HL-60 (cell line): ENCODE measurements around the gene TFF3.

Experiments
- DNase-seq, 2 experiments: peaks; one replicate each; pipeline ENCODE4 v3.0.0-alpha.2; 2010 to 2020; ENCODE audit warnings: low read depth in 1 of 2, low spot score in 1 of 2
- H3K27ac ChIP-seq: fragments of 250-450 bp; sonication (Bioruptor Pico); replicated peaks from 2 replicates; pipeline ENCODE4 v1.5.1; 2020; ENCODE audit warnings: mild to moderate bottlenecking, moderate library complexity
- H3K27me3 ChIP-seq: fragments of 250-450 bp; sonication (Bioruptor Pico); 2 replicates; pipeline ENCODE4 v1.5.1; 2021; ENCODE audit warnings: mild to moderate bottlenecking, moderate library complexity; ENCODE audit not compliant: insufficient read depth, poor library complexity, severe bottlenecking
- H3K4me3 ChIP-seq: replicated peaks from 2 replicates; pipeline ENCODE4 v1.5.1; 2011; ENCODE audit warnings: mild to moderate bottlenecking, control low read depth, low read length; ENCODE audit not compliant: insufficient read depth
- GABPA ChIP-seq: IDR thresholded peaks from 2 replicates; pipeline ENCODE4 v1.6.1; 2012; ENCODE audit warnings: low read depth
- POLR2AphosphoS5 ChIP-seq: IDR thresholded peaks from 2 replicates; pipeline ENCODE4 v1.6.1; 2012; ENCODE audit warnings: low read depth
- SPI1 ChIP-seq: IDR thresholded peaks from 2 replicates; pipeline ENCODE4 v1.6.1; 2012; ENCODE audit warnings: low read depth, mild to moderate bottlenecking, borderline replicate concordance
- TF ChIP-seq, protein P1 (sequence below): IDR thresholded peaks from 2 replicates; pipeline ENCODE4 v1.6.1; 2012; ENCODE audit warnings: low read depth; ENCODE audit not compliant: insufficient replicate concordance
- TF ChIP-seq, protein P2 (sequence below): IDR thresholded peaks from one replicate; pipeline ENCODE4 v1.5.1; 2011; ENCODE audit warnings: low read length, control low read depth, inconsistent platforms; ENCODE audit not compliant: insufficient read depth

The TFF3 gene

DNA sequence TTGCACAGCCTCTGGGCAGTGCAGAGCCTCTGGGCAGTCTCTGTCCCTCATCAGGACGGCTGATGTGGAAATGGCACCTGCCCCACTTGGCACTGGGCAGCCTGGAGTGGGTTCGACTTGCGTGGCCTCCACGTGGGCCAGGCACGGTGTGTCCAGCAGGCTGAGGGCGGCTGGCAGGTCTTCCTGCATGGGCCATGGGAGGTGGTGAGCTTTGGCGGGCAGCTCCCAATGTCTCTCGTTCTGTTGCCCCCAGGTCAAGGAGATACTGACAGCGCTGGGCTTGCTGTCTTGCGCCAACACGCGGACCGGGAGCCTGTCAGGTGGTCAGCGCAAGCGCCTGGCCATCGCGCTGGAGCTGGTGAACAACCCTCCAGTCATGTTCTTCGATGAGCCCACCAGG lies 33.2 kb downstream of the TFF3 start:
- Histone ChIP-seq H3K4me3 (no peak overlapping the region), H3K27ac (no peak overlapping the region), H3K27me3 (no peaks in the 10 kb centered on the region)
- DNase-seq, result no peak
- TF ChIP-seq POLR2AphosphoS5 (no peak), SPI1 (no peak), GABPA (no peak)
- TF ChIP-seq, protein P1, sequence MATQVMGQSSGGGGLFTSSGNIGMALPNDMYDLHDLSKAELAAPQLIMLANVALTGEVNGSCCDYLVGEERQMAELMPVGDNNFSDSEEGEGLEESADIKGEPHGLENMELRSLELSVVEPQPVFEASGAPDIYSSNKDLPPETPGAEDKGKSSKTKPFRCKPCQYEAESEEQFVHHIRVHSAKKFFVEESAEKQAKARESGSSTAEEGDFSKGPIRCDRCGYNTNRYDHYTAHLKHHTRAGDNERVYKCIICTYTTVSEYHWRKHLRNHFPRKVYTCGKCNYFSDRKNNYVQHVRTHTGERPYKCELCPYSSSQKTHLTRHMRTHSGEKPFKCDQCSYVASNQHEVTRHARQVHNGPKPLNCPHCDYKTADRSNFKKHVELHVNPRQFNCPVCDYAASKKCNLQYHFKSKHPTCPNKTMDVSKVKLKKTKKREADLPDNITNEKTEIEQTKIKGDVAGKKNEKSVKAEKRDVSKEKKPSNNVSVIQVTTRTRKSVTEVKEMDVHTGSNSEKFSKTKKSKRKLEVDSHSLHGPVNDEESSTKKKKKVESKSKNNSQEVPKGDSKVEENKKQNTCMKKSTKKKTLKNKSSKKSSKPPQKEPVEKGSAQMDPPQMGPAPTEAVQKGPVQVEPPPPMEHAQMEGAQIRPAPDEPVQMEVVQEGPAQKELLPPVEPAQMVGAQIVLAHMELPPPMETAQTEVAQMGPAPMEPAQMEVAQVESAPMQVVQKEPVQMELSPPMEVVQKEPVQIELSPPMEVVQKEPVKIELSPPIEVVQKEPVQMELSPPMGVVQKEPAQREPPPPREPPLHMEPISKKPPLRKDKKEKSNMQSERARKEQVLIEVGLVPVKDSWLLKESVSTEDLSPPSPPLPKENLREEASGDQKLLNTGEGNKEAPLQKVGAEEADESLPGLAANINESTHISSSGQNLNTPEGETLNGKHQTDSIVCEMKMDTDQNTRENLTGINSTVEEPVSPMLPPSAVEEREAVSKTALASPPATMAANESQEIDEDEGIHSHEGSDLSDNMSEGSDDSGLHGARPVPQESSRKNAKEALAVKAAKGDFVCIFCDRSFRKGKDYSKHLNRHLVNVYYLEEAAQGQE, result no peak
- TF ChIP-seq, protein P2, sequence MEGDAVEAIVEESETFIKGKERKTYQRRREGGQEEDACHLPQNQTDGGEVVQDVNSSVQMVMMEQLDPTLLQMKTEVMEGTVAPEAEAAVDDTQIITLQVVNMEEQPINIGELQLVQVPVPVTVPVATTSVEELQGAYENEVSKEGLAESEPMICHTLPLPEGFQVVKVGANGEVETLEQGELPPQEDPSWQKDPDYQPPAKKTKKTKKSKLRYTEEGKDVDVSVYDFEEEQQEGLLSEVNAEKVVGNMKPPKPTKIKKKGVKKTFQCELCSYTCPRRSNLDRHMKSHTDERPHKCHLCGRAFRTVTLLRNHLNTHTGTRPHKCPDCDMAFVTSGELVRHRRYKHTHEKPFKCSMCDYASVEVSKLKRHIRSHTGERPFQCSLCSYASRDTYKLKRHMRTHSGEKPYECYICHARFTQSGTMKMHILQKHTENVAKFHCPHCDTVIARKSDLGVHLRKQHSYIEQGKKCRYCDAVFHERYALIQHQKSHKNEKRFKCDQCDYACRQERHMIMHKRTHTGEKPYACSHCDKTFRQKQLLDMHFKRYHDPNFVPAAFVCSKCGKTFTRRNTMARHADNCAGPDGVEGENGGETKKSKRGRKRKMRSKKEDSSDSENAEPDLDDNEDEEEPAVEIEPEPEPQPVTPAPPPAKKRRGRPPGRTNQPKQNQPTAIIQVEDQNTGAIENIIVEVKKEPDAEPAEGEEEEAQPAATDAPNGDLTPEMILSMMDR, result no peak

DNA sequence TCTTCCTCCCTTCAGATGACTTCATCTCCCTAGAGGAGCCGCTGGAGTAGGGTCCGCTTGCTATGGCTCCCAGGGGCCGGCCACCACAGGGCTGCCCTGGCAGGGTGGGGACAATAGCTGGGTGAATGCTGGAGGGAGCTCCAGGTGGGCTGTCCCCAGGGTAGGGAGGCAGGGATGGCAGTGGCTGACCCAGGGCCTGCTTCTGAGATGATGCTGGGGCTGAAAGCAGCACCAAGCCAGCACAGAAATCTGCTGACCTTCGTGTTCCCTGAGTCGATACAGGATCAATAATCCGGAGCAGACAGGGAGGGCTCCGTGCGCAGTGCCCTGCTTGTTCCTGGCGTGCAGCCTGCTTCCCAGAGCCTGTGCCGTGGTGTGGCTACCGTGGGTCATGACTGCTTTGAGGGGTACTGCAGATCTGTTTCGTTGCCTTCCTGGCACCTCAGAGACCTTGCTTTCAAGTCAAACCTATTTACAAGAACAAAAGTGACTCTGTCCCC lies 34.0 kb downstream of the TFF3 start:
- DNase-seq, result no peak
- H3K4me3 ChIP-seq, result no peak overlapping the region
- no peak overlapping the region for H3K27ac ChIP-seq
- TF ChIP-seq, protein P2, result no peak
- TF ChIP-seq GABPA, result no peak
- TF ChIP-seq POLR2AphosphoS5, result no peak
- TF ChIP-seq, protein P1, result no peak
- TF ChIP-seq SPI1, result no peak
- no peaks in the 10 kb centered on the region for H3K27me3 ChIP-seq

DNA sequence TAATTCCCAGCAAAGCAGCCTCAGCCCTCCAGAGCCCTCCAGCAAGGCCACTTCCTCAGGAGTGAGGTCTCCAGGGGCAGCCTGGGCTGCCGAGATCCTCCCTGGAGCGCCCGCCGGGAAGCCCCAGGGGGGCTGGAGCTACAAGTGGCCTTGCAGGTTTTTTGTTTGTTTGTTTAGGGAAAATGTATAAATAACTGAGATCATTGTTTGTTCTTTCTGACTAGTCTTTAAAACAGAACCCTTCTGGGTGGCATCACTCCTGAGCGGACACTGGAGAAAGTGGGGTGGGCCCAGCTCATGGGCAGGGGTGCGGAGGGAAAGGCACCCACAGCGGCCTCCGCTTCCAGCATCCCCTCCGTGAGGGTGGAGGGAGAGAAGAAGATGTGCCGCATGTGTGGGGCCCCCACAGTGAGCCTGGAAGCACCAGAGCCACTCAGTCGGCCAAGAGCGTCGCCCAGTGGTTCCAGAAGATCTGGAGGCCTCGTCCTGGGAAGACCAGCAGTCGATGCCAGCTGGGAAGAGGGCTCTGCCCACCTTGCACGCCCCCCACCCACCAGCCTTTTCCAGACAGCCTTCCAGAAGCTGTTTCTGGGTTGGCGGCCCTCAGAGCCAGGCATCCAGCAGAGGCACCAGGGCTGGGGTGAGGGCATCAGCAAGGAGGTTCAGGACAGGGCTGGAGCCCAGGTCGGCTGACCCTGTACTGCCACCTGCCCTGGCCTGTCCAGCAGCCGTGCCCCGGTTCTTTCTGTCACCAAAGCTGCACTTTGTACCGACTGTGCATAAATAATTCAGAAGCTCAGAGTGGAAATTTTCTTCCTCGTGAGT lies 34.6 kb downstream of the TFF3 start:
- H3K4me3 ChIP-seq, result no peak overlapping the region
- H3K27me3 ChIP-seq, result no peaks in the 10 kb centered on the region

More for the DNA sequence above, 34.6 kb downstream of the TFF3 start:
- H3K27ac ChIP-seq, result no peak overlapping the region
- TF ChIP-seq POLR2AphosphoS5 (no peak), SPI1 (no peak), GABPA (no peak)
- TF ChIP-seq, protein P1, result no peak
- TF ChIP-seq, protein P2, result no peak
- DNase-seq, result no peak
